Gastrocnemius medialis (tissue), 4 donors: ENCODE data around the gene H3-3A. TPM values are rescaled to one million over a fixed set of nuclear protein-coding genes. Genes with fewer than 3 reads are reported as not detected.
"Not testable (repeated sequence)": the region's sequence is repeated elsewhere in the genome, so short reads cannot be mapped to it uniquely, and the experiment has no call there.

Source experiments
- ATAC-seq, 2 donors: fragments of 150-250 bp; one replicate each; pipeline ENCODE4 v1.9.1; 2016
- DNase-seq, 2 donors: peaks; one replicate each; pipeline ENCODE4 v3.0.0-alpha.2; 2019
- H3K27ac ChIP-seq, 4 donors: fragments of 200-600 bp; sonication (generic); 1 replicate in 1 of 4; 2 replicates in 3 of 4; pipeline ENCODE4 v1.5.1; 2016 to 2018; ENCODE audit warnings: mild to moderate bottlenecking in 2 of 4, moderate library complexity in 1 of 4
- H3K27me3 ChIP-seq, 3 donors: fragments of 200-600 bp; sonication (generic) in 2 of 3; 1 replicate in 1 of 3; 2 replicates in 2 of 3; pipeline versions ENCODE4 v1.5.1 to v1.6.0; 2016 to 2019; ENCODE audit warnings: mild to moderate bottlenecking in 1 of 3, moderate library complexity in 1 of 3
- H3K36me3 ChIP-seq, 2 donors: fragments of 200-600 bp; sonication (generic) in 1 of 2; one replicate each; pipeline ENCODE4 v1.5.1; 2017 to 2018
- H3K4me1 ChIP-seq, 2 donors: fragments of 200-600 bp; sonication (generic) in 1 of 2; one replicate each; pipeline ENCODE4 v1.5.1; 2016 to 2017; ENCODE audit warnings: mild to moderate bottlenecking in 2 of 2
- H3K4me3 ChIP-seq, 4 donors: fragments of 200-600 bp; sonication (generic) in 3 of 4; 1 replicate in 1 of 4; 2 replicates in 3 of 4; pipeline ENCODE4 v1.5.1; 2016 to 2019; ENCODE audit warnings: mild to moderate bottlenecking in 2 of 4
- H3K9me3 ChIP-seq, 3 donors: fragments of 200-600 bp; sonication (generic) in 2 of 3; 1 replicate in 1 of 3; 2 replicates in 2 of 3; pipeline ENCODE4 v1.5.1; 2016 to 2019
- CTCF ChIP-seq, 5 experiments: fragments of 450-650 bp in 3 of 5; fragments of 200-600 bp in 2 of 5; sonication (generic) in 2 of 5; IDR thresholded peaks in 4 of 5; conservative IDR thresholded peaks in 1 of 5; 1 replicate in 4 of 5; 2 replicates in 1 of 5; pipeline ENCODE4 v1.5.1; 2016 to 2019; ENCODE audit warnings: antibody characterized with exemption in 5 of 5, mild to moderate bottlenecking in 3 of 5, moderate library complexity in 3 of 5
- POLR2A ChIP-seq, 2 donors: fragments of 450-650 bp; IDR thresholded peaks; one replicate each; pipeline ENCODE4 v1.6.1; 2017; ENCODE audit warnings: antibody characterized with exemption in 2 of 2, mild to moderate bottlenecking in 2 of 2, moderate library complexity in 2 of 2
- in situ Hi-C, 4 donors: fragments of 200-750 bp; cut with MboI; loops; one replicate each; pipeline versions ENCODE4 v1.15.0 to v1.8.0; 2017; ENCODE audit warnings: low sequenced_read_pairs in 4 of 4
- intact Hi-C: fragments of 100-400 bp; cut with DNase I; formaldehyde crosslinking; loops from one replicate; pipeline ENCODE4 v1.15.1; 2023; ENCODE audit warnings: low total_unique reads
- total RNA-seq, 4 donors: library from RNA; depleted of rRNA; stranded (reverse); fragments of >200 nt; gene quantifications; one replicate each; pipeline versions ENCODE4 v1.1.0 to v1.2.3, GENCODE V29; 2016

The H3-3A gene
- total RNA-seq, 4 donors from 2014 or later = 163 to 289 (median 191) TPM

- Histone ChIP-seq H3K4me3 (no peak overlapping the region), H3K4me1 (peaks cover 0 to 12% of the 10 kb centered on the region in 2 donors), H3K36me3 (no peaks in the 10 kb centered on the region), H3K27me3 (no peaks in the 10 kb centered on the region), H3K27ac (no peak overlapping the region), H3K9me3 (no peaks in the 10 kb centered on the region)
- TF ChIP-seq POLR2A (IDR thresholded peaks at IDR 0.05) (no peak), CTCF (IDR thresholded peaks at IDR 0.05 in 4 of 5, conservative IDR thresholded peaks at IDR 0.05 in 1 of 5) (no peak)
- in situ Hi-C loops (no loop called here), intact Hi-C loops (no loop called here)
- DNase-seq (no peak), ATAC-seq (no peak)
Measured at GRCh38 chr1:226086776-226087175, 24.3 kb downstream of the H3-3A start.

- TF ChIP-seq POLR2A (IDR thresholded peaks at IDR 0.05) (no peak), CTCF (IDR thresholded peaks at IDR 0.05 in 4 of 5, conservative IDR thresholded peaks at IDR 0.05 in 1 of 5) (no peak)
- no peak for ATAC-seq
- H3K36me3 ChIP-seq = no peaks in the 10 kb centered on the region
- intact Hi-C loops = no loop called here
- no peaks in the 10 kb centered on the region for H3K27me3 ChIP-seq
- in situ Hi-C loops = no loop called here
- no peak overlapping the region for H3K27ac ChIP-seq
- no peak overlapping the region for H3K4me3 ChIP-seq
- DNase-seq = no peak
- H3K4me1 ChIP-seq = no peaks in the 10 kb centered on the region
- no peaks in the 10 kb centered on the region for H3K9me3 ChIP-seq
Measured at GRCh38 chr1:226091461-226091860, 28.9 kb downstream of the H3-3A start.

GRCh38 chr1:226092048-226092820 is 29.7 kb downstream of the H3-3A start:
- in situ Hi-C loops, intact Hi-C loops, DNase-seq: not testable (repeated sequence)

GRCh38 chr1:226092965-226093364 is 30.4 kb downstream of the H3-3A start:
- DNase-seq = no peak
- Histone ChIP-seq H3K4me1 (no peaks in the 10 kb centered on the region), H3K4me3 (no peak overlapping the region), H3K27ac (no peak overlapping the region), H3K36me3 (no peaks in the 10 kb centered on the region), H3K27me3 (no peaks in the 10 kb centered on the region), H3K9me3 (no peaks in the 10 kb centered on the region)
- intact Hi-C loops (no loop called here), in situ Hi-C loops (no loop called here)
- no peak for ATAC-seq
- TF ChIP-seq CTCF (IDR thresholded peaks at IDR 0.05 in 4 of 5, conservative IDR thresholded peaks at IDR 0.05 in 1 of 5) (no peak), POLR2A (IDR thresholded peaks at IDR 0.05) (no peak)

More at GRCh38 chr1:226092048-226092820, 29.7 kb downstream of the H3-3A start:
- not testable (repeated sequence) for H3K27me3 ChIP-seq, H3K27ac ChIP-seq, H3K4me3 ChIP-seq, ATAC-seq, H3K36me3 ChIP-seq, H3K9me3 ChIP-seq, H3K4me1 ChIP-seq

- DNase-seq = no peak
Measured at GRCh38 chr1:226093621-226094020, 31.1 kb downstream of the H3-3A start.

More at GRCh38 chr1:226093621-226094020, 31.1 kb downstream of the H3-3A start:
- Histone ChIP-seq H3K36me3 (no peaks in the 10 kb centered on the region), H3K4me1 (no peaks in the 10 kb centered on the region), H3K27me3 (no peaks in the 10 kb centered on the region), H3K4me3 (no peak overlapping the region), H3K27ac (no peak overlapping the region), H3K9me3 (no peaks in the 10 kb centered on the region)
- no peak for TF ChIP-seq POLR2A (IDR thresholded peaks at IDR 0.05)
- TF ChIP-seq CTCF (IDR thresholded peaks at IDR 0.05 in 4 of 5, conservative IDR thresholded peaks at IDR 0.05 in 1 of 5) = no peak
- intact Hi-C loops = no loop called here
- ATAC-seq = no peak
- in situ Hi-C loops = no loop called here
